Natural killer cell treated with Interleukin-12 subunit alpha and Interleukin-12 subunit beta and Interleukin-15 and Interleukin-18, amount 100 ng/mL, for 72 hours (primary cell): ENCODE measurements around the gene NOB1. TPM values are rescaled to one million over a fixed set of nuclear protein-coding genes. Genes with fewer than 3 reads are reported as not detected.

Source experiments
- ATAC-seq, 2 donors: fragments of 150-1000 bp; cut with Tn5 transposase in 1 of 2; sonication (Bioruptor Pico), chemical (Tn5 transposase) in 1 of 2; 2 replicates each; pipeline ENCODE4 v1.10.0; 2021
- DNase-seq: peaks from one replicate; pipeline ENCODE4 v3.0.0; 2022; ENCODE audit warnings: low spot score
- H3K27ac Mint-ChIP-seq, 2 donors: 1 replicate in 1 of 2; 2 replicates in 1 of 2; pipeline ENCODE4 v1.8.0; 2022; ENCODE audit warnings: mixed read lengths in 2 of 2, mild to moderate bottlenecking in 1 of 2, moderate library complexity in 1 of 2
- H3K27me3 Mint-ChIP-seq, 2 donors: 1 replicate in 1 of 2; 2 replicates in 1 of 2; pipeline ENCODE4 v1.8.0; 2022; ENCODE audit warnings: mixed read lengths in 2 of 2
- H3K36me3 Mint-ChIP-seq: one replicate; pipeline ENCODE4 v1.8.0; 2022; ENCODE audit warnings: mixed read lengths
- H3K4me1 Mint-ChIP-seq, 2 donors: 1 replicate in 1 of 2; 2 replicates in 1 of 2; pipeline ENCODE4 v1.8.0; 2022; ENCODE audit warnings: low read depth in 2 of 2, mixed read lengths in 2 of 2, mild to moderate bottlenecking in 1 of 2
- H3K4me3 Mint-ChIP-seq: one replicate; pipeline ENCODE4 v1.8.0; 2022; ENCODE audit warnings: mixed read lengths
- H3K9me3 Mint-ChIP-seq: 2 replicates; pipeline ENCODE4 v1.8.0; 2022; ENCODE audit warnings: mixed read lengths
- total RNA-seq, 2 donors: library from RNA; stranded (reverse); gene quantifications; one replicate each; pipeline ENCODE4 v1.2.3, GENCODE V29; 2022

NOB1 gene
- total RNA-seq, 2 donors from 2014 or later, result 61.6 to 119 TPM

- Mint-ChIP-seq H3K27ac (no peak overlapping the region), H3K36me3 (peaks cover 4% of the 10 kb centered on the region), H3K9me3 (no peaks in the 10 kb centered on the region), H3K27me3 (no peaks in the 10 kb centered on the region), H3K4me1 (peaks cover 0 to 9% of the 10 kb centered on the region in 2 donors), H3K4me3 (no peak overlapping the region)
- DNase-seq, result no peak
- ATAC-seq, result no peak
These were observed 51.1 kb downstream of the NOB1 start for GRCh38 chr16:69703638-69704037.

DNA sequence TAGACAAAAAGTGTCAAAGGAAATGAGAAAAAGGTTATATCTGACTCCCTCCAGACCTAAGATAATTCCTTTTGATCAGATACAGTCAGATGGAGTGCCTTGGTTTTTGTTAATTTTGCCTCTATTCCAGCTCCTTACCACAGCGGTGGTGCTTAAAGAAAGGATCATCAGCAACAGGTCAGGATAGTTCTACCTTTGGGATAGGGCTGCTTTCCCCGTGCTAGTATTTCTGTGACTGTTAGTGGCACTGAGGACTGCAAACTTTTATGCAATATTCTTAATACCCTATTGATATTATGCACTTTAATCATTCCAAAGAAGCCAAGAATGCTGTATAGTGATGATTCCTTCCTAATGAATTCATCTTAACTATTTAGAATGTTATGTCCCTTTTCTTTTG is 52.9 kb downstream of the NOB1 start:
- peaks cover 11% of the 10 kb centered on the region for H3K36me3 Mint-ChIP-seq
- no peak overlapping the region for H3K27ac Mint-ChIP-seq
- DNase-seq, result no peak
- H3K4me3 Mint-ChIP-seq, result no peak overlapping the region
- peaks cover 0 to 7% of the 10 kb centered on the region in 2 donors for H3K4me1 Mint-ChIP-seq
- no peak for ATAC-seq
- H3K9me3 Mint-ChIP-seq, result no peaks in the 10 kb centered on the region
- no peaks in the 10 kb centered on the region for H3K27me3 Mint-ChIP-seq

- H3K36me3 Mint-ChIP-seq, result peaks cover 11% of the 10 kb centered on the region
- H3K4me1 Mint-ChIP-seq, result peaks cover 0 to 7% of the 10 kb centered on the region in 2 donors
These were observed 53.3 kb downstream of the NOB1 start for GRCh38 chr16:69701452-69701851.

DNA sequence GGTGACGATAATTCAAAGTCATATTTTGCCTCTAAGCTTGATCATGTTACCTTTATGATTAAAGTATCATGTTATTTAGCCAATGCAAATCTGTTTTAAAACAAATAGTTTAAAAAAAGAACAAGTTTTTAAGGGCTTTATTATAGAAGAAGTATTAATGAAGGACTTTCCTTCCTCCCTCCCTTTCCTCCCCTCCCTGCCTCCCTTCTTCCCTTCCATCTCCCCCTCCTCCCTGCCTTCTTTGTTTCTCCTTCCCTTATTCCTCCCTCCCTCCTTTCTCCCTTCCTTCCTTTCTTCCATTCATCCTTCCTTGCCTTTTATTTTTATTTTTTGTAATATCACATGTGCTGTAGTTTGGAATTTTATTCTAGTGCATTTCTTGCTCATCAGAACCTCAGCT is 54.8 kb downstream of the NOB1 start:
- peaks cover 17% of the 10 kb centered on the region for H3K36me3 Mint-ChIP-seq

More at GRCh38 chr16:69701452-69701851, 53.3 kb downstream of the NOB1 start:
- ATAC-seq (no peak), DNase-seq (no peak)
- Mint-ChIP-seq H3K9me3 (no peaks in the 10 kb centered on the region), H3K4me3 (no peak overlapping the region), H3K27ac (no peak overlapping the region), H3K27me3 (no peaks in the 10 kb centered on the region)

GRCh38 chr16:69698404-69698803 is 56.3 kb downstream of the NOB1 start:
- peaks cover 23% of the 10 kb centered on the region for H3K36me3 Mint-ChIP-seq
- peaks cover 0 to 10% of the 10 kb centered on the region in 2 donors for H3K4me1 Mint-ChIP-seq
- DNase-seq (no peak), ATAC-seq (no peak)
- no peak overlapping the region for H3K4me3 Mint-ChIP-seq
- H3K27ac Mint-ChIP-seq, result no peak overlapping the region
- no peaks in the 10 kb centered on the region for H3K27me3 Mint-ChIP-seq
- H3K9me3 Mint-ChIP-seq, result no peaks in the 10 kb centered on the region

More for the DNA sequence above, 54.8 kb downstream of the NOB1 start:
- Mint-ChIP-seq H3K4me1 (peaks cover 0 to 7% of the 10 kb centered on the region in 2 donors), H3K27me3 (no peaks in the 10 kb centered on the region), H3K4me3 (no peak overlapping the region), H3K9me3 (no peaks in the 10 kb centered on the region), H3K27ac (no peak overlapping the region)
- no peak for DNase-seq
- no peak for ATAC-seq

DNA sequence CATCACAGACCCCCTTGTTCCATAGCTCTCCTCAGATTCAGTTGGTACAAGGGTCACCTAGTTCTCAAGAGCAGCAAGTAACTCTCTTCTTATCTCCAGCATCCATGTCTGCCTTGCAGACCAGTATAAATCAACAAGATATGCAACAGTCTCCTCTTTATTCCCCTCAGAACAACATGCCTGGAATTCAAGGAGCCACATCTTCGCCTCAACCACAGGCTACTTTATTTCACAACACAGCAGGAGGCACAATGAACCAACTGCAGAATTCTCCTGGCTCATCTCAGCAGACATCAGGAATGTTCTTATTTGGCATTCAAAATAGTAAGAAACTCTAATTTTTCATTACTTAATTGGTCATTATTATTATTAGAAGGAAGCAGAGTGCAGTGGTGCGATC is 60.8 kb downstream of the NOB1 start:
- Mint-ChIP-seq H3K27ac (peak overlapping the region in 1 of 2 donors; percentile 13), H3K27me3 (no peaks in the 10 kb centered on the region), H3K4me1 (peaks cover 0 to 22% of the 10 kb centered on the region in 2 donors), H3K9me3 (no peaks in the 10 kb centered on the region), H3K4me3 (no peak overlapping the region), H3K36me3 (peaks cover 43% of the 10 kb centered on the region)
- DNase-seq, result no peak
- ATAC-seq, result no peak

DNA sequence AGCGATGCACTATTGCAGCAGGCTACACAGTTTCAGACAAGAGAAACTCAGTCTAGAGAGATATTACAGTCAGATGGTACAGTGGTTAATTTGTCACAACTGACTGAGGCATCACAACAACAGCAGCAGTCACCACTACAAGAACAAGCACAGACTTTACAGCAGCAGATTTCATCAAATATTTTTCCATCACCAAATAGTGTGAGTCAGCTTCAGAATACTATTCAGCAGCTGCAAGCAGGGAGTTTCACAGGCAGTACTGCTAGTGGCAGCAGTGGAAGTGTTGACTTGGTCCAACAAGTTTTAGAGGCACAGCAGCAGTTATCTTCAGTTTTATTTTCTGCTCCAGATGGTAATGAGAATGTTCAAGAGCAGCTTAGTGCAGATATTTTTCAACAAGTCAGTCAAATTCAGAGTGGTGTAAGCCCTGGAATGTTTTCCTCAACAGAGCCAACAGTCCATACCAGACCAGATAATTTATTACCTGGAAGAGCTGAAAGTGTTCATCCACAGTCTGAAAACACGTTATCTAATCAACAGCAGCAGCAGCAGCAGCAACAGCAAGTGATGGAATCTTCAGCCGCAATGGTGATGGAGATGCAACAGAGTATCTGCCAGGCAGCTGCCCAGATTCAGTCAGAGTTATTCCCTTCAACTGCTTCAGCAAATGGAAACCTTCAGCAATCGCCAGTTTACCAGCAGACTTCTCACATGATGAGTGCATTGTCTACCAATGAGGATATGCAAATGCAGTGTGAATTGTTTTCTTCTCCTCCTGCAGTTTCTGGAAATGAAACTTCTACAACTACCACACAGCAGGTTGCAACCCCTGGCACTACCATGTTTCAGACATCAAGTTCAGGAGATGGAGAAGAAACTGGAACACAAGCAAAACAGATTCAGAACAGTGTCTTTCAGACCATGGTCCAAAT is 62.5 kb downstream of the NOB1 start:
- peaks cover 0 to 18% of the 10 kb centered on the region in 2 donors for H3K4me1 Mint-ChIP-seq
- no peaks in the 10 kb centered on the region for H3K9me3 Mint-ChIP-seq
- H3K36me3 Mint-ChIP-seq, result peaks cover 36% of the 10 kb centered on the region
- DNase-seq (no peak), ATAC-seq (no peak)
- H3K4me3 Mint-ChIP-seq, result no peak overlapping the region
- no peaks in the 10 kb centered on the region for H3K27me3 Mint-ChIP-seq
- peak overlapping the region in 1 of 2 donors; percentile 52 for H3K27ac Mint-ChIP-seq

Other genes with a start within 250 kb of the NOB1 start
- 100 to 1,000 TPM; 106 to 152 TPM for gene NFAT5, start 189.0 kb downstream of the NOB1 start, total RNA-seq
- gene NQO1, start 28.4 kb downstream of the NOB1 start, total RNA-seq, result 10 to 100 TPM; 15.6 to 29.2 TPM
- gene WWP2, start 7.4 kb upstream of the NOB1 start, total RNA-seq, result 10 to 100 TPM; 82.8 to 93.2 TPM
- 1 to 10 TPM; 2.2 to 5.1 TPM for gene CLEC18A, start 196.4 kb upstream of the NOB1 start, total RNA-seq